ENCODE results near the gene APOBEC4. TPM values are rescaled to one million over a fixed set of nuclear protein-coding genes. Genes with fewer than 3 reads are reported as not detected.
"Not testable (repeated sequence)": the region's sequence is repeated elsewhere in the genome, so short reads cannot be mapped to it uniquely, and the experiment has no call there.

APOBEC4 gene
- total and polyA plus RNA-seq, 2 of the 8 experiments (the other 6 are each of a cell fraction or from before 2014, with no cell fraction given) = not detected

DNA sequence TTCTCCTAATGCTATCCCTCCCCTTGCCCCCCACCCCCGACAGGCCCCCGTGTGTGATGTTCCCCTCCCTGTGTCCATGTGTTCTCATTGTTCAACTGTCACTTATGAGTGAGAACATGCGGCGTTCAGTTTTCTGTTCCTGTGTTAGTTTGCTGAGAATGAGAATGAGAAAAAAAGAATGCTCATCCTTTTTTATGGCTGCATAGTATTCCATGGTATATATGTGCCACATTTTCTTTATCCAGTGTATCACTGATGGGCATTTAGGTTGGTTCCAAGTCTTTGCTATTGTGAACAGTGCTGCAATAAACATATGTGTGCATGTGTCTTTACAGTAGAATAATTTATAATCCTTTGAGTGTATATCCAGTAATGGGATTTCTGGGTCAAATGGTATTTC is 26.2 kb upstream of the APOBEC4 start:
- POLR2A ChIA-PET (ENCODE audit: partially characterized antibody) = not testable (repeated sequence)

More for the DNA sequence above, 26.2 kb upstream of the APOBEC4 start:
- H2BK120ac ChIP-seq (replicated peaks; ENCODE audit: low read depth, low read length); H4K8ac ChIP-seq (ENCODE audit: extremely low read depth, insufficient read depth, low read length); H3K4ac ChIP-seq (replicated peaks; ENCODE audit: insufficient read length, low read depth, low read length); H3K79me1 ChIP-seq (ENCODE audit: low read depth, low read length); H3K9me3 ChIP-seq (ENCODE audit: insufficient read depth in 2 of 2, low read depth in 1 of 2, low read length in 1 of 2); H3K9ac ChIP-seq (replicated peaks in 1 of 4; ENCODE audit: extremely low read depth in 1 of 4, low read depth in 3 of 4, low read length in 3 of 4); H2BK20ac ChIP-seq (ENCODE audit: low read length); H3K36me3 ChIP-seq (ENCODE audit: control insufficient read depth in 2 of 4, insufficient read depth in 4 of 4, low read length in 3 of 4); H3K4me1 ChIP-seq (replicated peaks in 1 of 4; ENCODE audit: control insufficient read depth in 3 of 4, insufficient read depth in 4 of 4, low read length in 3 of 4); H3K18ac ChIP-seq (ENCODE audit: extremely low read depth, low read length); H3K27ac ChIP-seq (ENCODE audit: low read depth, low read length); H3K56ac ChIP-seq (replicated peaks; ENCODE audit: insufficient read length, low read depth, low read length); H3K23me2 ChIP-seq (ENCODE audit: low read depth, low read length); H2BK15ac ChIP-seq (ENCODE audit: low read length); H4K91ac ChIP-seq (replicated peaks; ENCODE audit: insufficient read length, low read length); H3K4me2 ChIP-seq (ENCODE audit: insufficient read depth in 1 of 2, low read depth in 2 of 2, low read length in 2 of 2); H2BK5ac ChIP-seq (ENCODE audit: low read depth, low read length); CTCF ChIA-PET (ENCODE audit: partially characterized antibody); H4K20me1 ChIP-seq (replicated peaks in 1 of 2; ENCODE audit: control insufficient read depth in 1 of 2, insufficient read depth in 2 of 2, low read length in 2 of 2); H3K4me3 ChIP-seq (ENCODE audit: extremely low read depth in 1 of 4, insufficient read depth in 2 of 4, low read depth in 3 of 4, low read length in 4 of 4); H3K79me2 ChIP-seq (ENCODE audit: control insufficient read depth in 1 of 2, insufficient read depth in 2 of 2, low read length in 2 of 2); H3K23ac ChIP-seq (ENCODE audit: insufficient read length); FAIRE-seq; H4K5ac ChIP-seq (ENCODE audit: insufficient read length, low read depth, low read length); H3K27me3 ChIP-seq (replicated peaks in 1 of 4; ENCODE audit: control insufficient read depth in 3 of 4, extremely low read depth in 1 of 4, insufficient read depth in 3 of 4, low read length in 3 of 4); DNase-seq (ENCODE audit: low read depth in 1 of 2, low spot score in 2 of 2); H3K14ac ChIP-seq (ENCODE audit: insufficient read length); H2AFZ ChIP-seq (ENCODE audit: low read length); H2BK12ac ChIP-seq (ENCODE audit: low read depth, low read length); H2AK5ac ChIP-seq (ENCODE audit: low read depth, low read length): not testable (repeated sequence)
- 81% methylated on average over 4 of the region's 4 CpGs; no CpG with 5 or more reads in 1 of the 2 experiments for WGBS, 2 experiments (ENCODE audit: extremely low coverage in 1 of 2, insufficient coverage in 1 of 2, insufficient read length in 1 of 2, insufficient replicate concordance in 2 of 2, low coverage in 1 of 2, low lambda C conversion rate in 2 of 2, missing lambda C conversion rate in 1 of 2)
